HG03045 (cell line): ENCODE measurements around the gene BAIAP2L2.
"Not testable (repeated sequence)": the region's sequence is repeated elsewhere in the genome, so short reads cannot be mapped to it uniquely, and the experiment has no call there.

Experiments
- ATAC-seq: cut with Tn5 transposase; IDR thresholded peaks from one replicate; pipeline ENCODE4 v1.9.1; 2021; ENCODE audit warnings: mild to moderate bottlenecking, moderate library complexity; ENCODE audit not compliant: unreplicated experiment

Gene BAIAP2L2

GRCh38 chr22:38110008-38110862, at the start of gene BAIAP2L2:
BAIAP2L2 (minus strand) TSS chr22:38110684; CDS start chr22:38110525, 159 bp downstream.
- ATAC-seq, result no peak

GRCh38 chr22:38155703-38156102, 45.2 kb upstream of the BAIAP2L2 start:
- no peak for ATAC-seq

- not testable (repeated sequence) for ATAC-seq
These were observed 44.1 kb upstream of the BAIAP2L2 start for GRCh38 chr22:38154563-38154915.

- ATAC-seq, result no peak
These were observed 43.5 kb upstream of the BAIAP2L2 start for GRCh38 chr22:38153821-38154562.

DNA sequence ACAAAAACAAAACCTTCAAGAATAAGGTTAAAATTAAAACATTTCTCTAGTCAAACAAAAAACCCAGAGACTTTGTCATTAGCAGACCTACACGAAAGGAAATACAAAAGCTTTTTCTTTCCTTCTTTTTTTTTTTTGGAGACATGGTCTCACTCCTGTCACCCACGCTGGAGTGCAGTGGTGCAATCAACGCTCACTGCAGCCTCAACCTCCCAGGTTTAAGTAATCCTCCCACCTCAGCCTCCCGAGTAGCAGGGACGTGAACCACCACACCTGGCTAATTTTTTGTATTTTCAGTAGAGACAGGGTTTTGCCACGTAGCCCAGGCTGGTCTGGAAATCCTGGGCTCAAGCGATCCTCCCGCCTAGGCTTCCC, 40.6 kb upstream of the BAIAP2L2 start:
- no peak for ATAC-seq

- no peak for ATAC-seq
These were observed 37.8 kb upstream of the BAIAP2L2 start for GRCh38 chr22:38148245-38148644.

DNA sequence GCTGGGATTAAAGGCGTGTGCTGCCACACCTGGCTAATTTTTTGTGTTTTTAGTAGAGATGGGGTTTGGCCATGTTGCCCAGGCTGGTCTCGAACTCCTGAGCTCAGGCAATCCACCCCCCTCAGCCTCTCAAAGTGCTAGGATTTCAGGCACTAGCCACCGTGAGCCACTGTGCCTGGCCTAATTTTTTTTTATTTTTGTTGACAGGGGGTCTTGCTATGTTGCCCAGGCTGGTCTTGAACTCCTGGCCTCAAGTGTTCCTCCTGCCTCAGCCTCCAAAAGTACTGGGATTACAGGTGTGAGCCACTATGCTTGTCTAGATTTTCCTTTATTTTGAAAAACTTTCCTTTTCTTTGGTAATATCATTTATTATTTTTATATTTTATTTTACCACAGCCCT, 35.7 kb upstream of the BAIAP2L2 start:
- not testable (repeated sequence) for ATAC-seq

DNA sequence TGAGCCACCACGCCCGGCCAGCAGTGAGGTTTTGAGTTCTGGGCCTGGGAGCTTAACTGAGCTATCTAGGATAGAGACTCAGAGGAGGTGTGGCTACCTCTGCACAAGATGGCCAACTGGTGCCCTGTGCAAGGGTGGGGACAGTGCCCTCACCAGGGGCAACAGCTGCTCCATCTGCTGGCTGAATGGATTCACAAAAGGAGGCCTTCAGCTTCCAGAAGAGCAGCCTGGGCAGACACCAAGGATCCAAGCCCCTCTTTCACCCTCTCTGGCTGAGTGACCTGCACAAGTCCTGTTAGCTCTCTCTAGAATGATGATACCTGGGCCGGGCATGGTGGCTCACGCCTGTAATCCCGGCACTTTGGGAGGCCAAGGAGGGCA, 33.5 kb upstream of the BAIAP2L2 start:
- ATAC-seq, result no peak

DNA sequence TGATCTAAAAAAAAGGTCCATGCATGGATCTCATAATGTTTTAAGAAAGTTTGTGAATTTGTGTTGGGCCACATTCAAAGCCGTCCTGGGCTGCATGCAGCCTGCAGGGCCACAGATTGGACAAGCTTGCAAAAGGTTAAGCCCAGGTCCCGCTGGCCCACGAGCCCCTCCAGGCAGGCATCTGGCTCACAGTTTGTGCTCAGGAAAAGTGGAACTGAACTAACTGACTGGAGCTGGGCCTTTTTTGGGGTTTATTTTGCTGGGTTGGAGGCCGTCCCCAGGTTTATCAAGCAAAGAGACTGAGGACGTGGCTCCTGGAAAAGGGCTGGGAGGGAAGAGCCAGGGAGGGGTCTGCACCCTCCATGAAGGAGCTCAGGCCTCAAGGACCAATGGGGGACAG, 32.1 kb upstream of the BAIAP2L2 start:
- no peak for ATAC-seq

GRCh38 chr22:38141217-38141973, 30.9 kb upstream of the BAIAP2L2 start:
- no peak for ATAC-seq

- no peak for ATAC-seq
These were observed 29.4 kb upstream of the BAIAP2L2 start for GRCh38 chr22:38139901-38140300.

- no peak for ATAC-seq
These were observed 28.5 kb upstream of the BAIAP2L2 start for GRCh38 chr22:38138961-38139360.

DNA sequence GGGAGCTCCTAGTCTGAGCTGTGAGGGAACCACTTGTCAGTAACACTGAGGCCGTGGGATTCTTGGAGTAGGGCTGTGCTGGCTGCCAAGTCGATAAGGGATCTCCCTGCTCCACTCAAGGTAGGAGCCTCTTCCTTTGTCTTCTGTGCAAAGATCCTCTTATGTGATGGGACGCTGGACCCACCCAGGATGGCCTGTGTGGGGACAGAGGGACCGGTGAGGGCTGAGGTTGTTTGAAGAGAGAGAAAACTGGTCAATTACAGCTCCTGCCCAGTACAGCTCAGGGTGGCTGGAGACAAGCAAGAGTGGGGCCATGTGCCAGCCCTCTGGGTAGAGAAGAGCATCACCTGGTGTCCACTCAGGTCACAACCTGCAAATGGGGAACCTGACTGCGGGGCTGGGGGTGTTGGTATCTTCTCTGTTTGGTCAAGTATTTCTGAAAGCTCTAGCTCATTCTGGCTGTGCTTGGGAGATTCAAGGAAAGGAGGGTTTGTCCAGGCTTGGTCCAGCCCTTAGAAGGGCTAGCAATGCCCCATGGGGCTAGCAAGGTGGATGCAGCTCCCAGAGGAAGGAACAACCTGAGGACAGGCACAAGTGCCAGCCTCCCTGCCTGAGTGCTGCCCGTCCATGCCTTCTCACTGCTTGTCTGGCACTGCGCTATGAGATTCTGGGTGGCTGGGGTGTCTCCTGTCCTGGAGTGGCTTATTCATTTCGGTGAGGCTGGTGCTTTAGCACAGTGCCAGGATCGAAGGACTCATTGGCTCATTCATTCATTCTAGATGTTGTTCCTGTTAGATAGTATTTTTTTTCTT, 27.6 kb upstream of the BAIAP2L2 start:
- ATAC-seq, result no peak

DNA sequence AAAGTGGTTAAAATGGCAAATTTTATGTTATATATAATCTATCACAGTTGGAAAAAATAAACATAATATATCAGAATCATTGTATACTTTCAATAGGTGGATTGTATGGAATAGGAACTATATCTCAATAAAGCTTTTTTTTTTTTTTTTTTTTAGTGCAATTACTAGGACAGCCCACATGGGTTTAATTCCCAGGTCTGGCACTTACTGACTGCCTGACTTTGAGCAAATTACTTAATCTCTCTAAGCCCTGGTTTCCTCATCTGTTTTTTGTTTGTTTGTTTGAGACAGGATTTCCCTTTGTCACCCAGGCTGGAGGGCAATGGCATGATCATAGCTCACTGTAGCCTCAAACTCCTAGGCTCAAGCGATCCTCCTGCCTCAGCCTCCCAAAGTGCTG, 26.1 kb upstream of the BAIAP2L2 start:
- no peak for ATAC-seq

DNA sequence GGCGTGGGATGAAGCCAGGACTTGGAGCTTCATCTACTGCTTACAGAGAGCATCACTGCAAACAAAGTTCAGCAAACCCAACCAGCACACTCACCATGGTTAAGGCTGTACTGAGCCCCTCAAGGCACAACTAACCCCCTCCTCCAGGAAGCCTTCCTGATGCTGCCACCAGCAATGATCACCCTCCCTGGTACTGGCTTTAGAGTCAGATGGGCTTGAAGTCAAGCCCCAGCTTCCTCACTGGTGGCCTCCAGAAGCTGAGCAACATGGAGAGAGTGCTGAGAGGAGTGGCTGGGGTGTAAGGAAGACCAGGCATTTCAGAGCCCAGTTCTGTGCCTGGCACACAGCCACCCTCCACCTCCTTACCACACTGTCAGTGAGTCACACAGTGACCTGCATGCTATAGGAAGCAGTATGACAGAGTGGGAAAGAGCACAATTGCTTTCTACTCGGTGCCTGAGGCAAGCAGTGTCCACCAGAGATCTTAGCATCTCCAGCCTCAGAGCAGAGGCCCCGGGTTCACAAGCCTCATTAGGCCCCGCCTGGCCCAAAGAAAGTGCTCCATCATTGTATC, 24.7 kb upstream of the BAIAP2L2 start:
- ATAC-seq, result no peak

DNA sequence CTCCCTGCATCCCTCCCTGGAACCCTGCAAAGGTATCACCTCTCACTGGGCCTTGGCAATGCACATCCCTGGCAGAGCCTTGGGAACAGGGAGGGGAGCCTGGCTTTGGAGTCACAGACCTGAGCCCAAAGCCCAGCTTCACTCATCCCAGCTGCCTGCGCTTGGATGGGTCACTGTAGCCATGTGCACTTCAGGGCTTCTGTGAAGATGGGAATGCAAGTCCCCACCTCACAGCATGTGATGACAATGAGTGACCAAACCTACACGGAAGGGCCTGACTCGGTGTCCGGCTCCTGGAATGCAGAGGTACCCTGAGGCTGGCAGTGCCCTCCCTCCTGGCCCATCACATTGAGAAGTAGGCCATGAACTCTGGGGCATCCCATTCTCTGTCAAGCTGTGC, 22.8 kb upstream of the BAIAP2L2 start:
- no peak for ATAC-seq

GRCh38 chr22:38132794-38133193, 22.3 kb upstream of the BAIAP2L2 start:
- ATAC-seq, result no peak

DNA sequence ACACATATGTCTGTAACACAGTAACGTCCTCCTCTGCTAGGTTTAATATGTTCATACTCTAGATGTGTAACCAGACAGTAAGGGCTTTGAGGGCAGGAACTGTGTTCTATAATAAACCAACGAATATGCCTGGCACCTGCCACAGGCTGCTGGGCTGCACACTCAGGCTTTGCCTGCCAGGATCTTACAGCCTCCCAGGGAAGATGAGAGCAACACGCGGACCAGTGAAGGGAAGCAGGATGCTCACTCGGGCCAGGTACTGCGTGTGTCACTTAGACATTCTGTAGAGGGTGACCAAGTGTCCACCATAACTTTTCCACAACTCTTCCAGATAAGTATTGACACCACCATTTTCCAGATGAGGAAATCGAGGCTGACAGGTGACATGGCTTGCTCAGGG, 21.7 kb upstream of the BAIAP2L2 start:
- ATAC-seq, result no peak

DNA sequence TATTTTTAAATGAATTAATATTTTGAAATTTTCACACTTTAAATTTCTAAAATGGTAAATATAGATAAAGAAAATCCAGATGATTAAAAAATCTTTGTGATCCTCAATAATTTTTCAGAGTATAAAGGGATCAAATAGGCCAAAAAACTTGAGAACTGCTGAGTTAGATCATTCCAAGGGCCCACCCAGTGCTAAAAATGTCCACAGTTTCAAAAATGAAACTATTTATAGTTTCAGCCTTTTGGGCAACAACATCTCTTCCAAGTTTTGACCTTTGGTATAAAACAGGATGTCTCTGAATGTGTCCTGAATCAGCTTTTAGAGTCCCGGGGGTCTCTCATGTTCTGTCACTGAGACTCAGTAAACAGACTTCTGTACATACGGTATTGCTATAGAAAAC, 20.9 kb upstream of the BAIAP2L2 start:
- ATAC-seq, result no peak

GRCh38 chr22:38129856-38130255, 19.4 kb upstream of the BAIAP2L2 start:
- ATAC-seq, result no peak
